ENCODE results near the gene GPR37L1. TPM values are rescaled to one million over a fixed set of nuclear protein-coding genes. Genes with fewer than 3 reads are reported as not detected.
"Not testable (repeated sequence)": the region's sequence is repeated elsewhere in the genome, so short reads cannot be mapped to it uniquely, and the experiment has no call there.

GPR37L1 gene
- total RNA-seq, 4 donors from 2014 or later: 0.09 TPM; not detected in 3

DNA sequence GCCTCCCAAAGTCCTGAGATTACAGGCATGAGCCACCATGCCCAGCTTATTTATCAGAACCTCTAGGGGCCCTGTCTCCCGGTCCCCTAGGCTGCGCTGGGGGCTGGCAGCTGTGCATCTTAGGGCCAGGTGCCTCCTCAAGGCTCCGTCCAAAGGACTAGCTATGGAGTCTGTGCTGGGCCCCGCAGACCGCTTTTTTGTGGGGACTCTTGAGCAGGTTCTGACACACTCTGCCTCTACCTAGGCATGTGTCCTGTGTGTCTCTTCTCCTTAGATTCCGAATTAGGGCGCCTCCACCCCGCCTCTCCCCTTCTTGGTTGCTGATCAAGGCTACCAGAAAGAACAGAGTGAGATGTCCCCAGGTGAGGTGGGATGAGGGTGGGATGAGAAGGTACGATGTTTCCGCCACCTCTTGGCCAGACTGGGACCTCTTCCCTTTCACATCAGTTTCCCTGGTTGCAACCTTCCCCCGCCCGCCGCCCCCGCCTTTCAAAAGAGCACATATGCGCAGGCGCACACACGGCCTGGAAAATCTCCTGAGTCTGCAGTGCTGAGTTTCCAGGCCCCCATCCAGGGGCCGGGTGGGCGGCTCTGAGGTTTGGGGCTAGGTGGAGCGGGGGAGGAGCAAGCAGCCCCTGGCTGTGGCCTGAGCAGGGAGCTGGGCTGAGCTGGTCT is 42.7 kb downstream of the GPR37L1 start:
- H3K4me1 ChIP-seq: peaks cover 0 to 50% (median 0%) of the 10 kb centered on the region in 3 donors
- H3K27ac ChIP-seq: no peak overlapping the region
- intact Hi-C loops (cut with DNase I): no loop called here
- 81% methylated on average over 13 of the region's 20 CpGs; no CpG with 5 or more reads in 1 of the 2 donors for WGBS, 2 donors
- peaks cover 0 to 12% (median 0%) of the 10 kb centered on the region in 4 donors for H3K27me3 ChIP-seq
- no peaks in the 10 kb centered on the region for H3K36me3 ChIP-seq
- no peak overlapping the region for H3K4me3 ChIP-seq
- no peaks in the 10 kb centered on the region for H3K9me3 ChIP-seq
- no peak for DNase-seq
- no peak for TF ChIP-seq POLR2A (IDR thresholded peaks at IDR 0.05)
- TF ChIP-seq, protein P1, sequence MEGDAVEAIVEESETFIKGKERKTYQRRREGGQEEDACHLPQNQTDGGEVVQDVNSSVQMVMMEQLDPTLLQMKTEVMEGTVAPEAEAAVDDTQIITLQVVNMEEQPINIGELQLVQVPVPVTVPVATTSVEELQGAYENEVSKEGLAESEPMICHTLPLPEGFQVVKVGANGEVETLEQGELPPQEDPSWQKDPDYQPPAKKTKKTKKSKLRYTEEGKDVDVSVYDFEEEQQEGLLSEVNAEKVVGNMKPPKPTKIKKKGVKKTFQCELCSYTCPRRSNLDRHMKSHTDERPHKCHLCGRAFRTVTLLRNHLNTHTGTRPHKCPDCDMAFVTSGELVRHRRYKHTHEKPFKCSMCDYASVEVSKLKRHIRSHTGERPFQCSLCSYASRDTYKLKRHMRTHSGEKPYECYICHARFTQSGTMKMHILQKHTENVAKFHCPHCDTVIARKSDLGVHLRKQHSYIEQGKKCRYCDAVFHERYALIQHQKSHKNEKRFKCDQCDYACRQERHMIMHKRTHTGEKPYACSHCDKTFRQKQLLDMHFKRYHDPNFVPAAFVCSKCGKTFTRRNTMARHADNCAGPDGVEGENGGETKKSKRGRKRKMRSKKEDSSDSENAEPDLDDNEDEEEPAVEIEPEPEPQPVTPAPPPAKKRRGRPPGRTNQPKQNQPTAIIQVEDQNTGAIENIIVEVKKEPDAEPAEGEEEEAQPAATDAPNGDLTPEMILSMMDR (IDR thresholded peaks at IDR 0.05): no peak

DNA sequence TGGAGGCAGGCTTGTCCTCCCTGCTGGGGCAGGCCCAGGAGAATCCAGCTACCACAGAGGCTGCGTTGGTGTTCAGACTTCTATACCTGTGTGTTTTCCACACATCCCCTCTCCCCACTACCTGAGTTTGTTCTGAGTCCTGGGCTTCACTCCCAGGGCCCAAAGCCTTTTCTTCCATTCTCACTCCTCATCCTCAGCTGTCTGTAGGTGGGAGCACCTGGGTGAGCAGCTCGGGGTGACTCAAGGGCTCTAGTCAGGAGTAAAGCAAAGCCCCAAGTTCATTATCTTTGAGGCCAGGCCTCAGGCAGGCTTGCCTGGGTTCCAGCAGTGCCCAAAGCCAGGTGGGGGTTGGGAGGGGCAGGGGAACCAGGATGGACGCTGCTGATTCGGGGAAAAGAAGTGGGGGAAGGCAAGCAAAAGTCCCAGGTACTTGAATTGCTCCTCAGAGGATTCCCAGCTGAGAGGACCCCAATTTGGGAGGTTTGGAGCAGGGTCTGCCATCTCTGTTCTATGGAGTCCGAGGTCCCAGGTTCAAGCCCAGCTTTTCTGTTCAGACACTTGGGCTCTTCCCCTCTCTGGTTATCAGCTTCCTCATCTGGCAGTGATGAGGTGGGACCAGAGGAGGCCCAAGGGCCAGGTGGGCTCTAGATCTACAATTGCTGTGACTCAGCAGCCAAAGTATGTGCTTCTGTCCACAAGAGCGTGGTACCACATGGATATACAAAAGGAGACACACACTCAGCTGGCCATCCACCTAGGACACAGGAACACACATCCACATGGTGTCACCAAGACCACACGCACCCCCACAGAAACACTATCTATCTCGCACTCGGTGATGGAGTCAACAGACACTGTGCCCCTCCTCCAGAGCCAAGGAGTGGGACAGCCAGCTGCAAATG is 43.5 kb downstream of the GPR37L1 start:
- Histone ChIP-seq H3K36me3 (no peaks in the 10 kb centered on the region), H3K27me3 (peaks cover 0 to 12% (median 0%) of the 10 kb centered on the region in 4 donors), H3K4me3 (no peak overlapping the region), H3K27ac (no peak overlapping the region), H3K4me1 (peaks cover 0 to 45% (median 0%) of the 10 kb centered on the region in 3 donors), H3K9me3 (no peaks in the 10 kb centered on the region)
- DNase-seq: no peak
- WGBS, 2 donors: 84 to 98% methylated on average over 7 to 8 of the region's 9 CpGs
- TF ChIP-seq, protein P1 (IDR thresholded peaks at IDR 0.05): no peak
- TF ChIP-seq POLR2A (IDR thresholded peaks at IDR 0.05): no peak
- intact Hi-C loops (cut with DNase I): no loop called here

DNA sequence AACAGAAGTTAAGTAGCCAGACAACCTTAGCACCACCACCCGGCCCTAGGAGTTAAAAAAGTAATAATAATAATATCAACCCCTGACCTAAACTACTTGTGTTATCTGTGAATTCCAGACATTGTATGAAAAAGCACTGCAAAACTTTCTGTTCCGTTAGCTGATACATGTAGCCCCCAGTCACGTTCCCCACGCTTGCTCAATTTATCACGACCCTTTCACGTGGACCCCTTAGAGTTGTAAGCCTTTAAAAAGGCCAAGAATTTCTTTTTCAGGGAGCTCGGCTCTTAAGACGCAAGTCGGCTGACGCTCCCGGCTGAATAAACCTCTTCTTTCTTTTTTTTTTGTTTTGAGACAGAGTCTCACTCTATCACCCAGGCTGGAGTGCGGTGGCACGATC is 44.3 kb downstream of the GPR37L1 start:
- 83 to 85% methylated on average over 13 of the region's 13 CpGs for WGBS, 2 donors
- H3K27ac ChIP-seq; DNase-seq; H3K36me3 ChIP-seq; intact Hi-C loops (cut with DNase I); H3K9me3 ChIP-seq; H3K4me3 ChIP-seq: not testable (repeated sequence)
- H3K27me3 ChIP-seq: peaks cover 0 to 12% (median 0%) of the 10 kb centered on the region in 4 donors
- H3K4me1 ChIP-seq: peaks cover 0 to 36% (median 0%) of the 10 kb centered on the region in 3 donors

DNA sequence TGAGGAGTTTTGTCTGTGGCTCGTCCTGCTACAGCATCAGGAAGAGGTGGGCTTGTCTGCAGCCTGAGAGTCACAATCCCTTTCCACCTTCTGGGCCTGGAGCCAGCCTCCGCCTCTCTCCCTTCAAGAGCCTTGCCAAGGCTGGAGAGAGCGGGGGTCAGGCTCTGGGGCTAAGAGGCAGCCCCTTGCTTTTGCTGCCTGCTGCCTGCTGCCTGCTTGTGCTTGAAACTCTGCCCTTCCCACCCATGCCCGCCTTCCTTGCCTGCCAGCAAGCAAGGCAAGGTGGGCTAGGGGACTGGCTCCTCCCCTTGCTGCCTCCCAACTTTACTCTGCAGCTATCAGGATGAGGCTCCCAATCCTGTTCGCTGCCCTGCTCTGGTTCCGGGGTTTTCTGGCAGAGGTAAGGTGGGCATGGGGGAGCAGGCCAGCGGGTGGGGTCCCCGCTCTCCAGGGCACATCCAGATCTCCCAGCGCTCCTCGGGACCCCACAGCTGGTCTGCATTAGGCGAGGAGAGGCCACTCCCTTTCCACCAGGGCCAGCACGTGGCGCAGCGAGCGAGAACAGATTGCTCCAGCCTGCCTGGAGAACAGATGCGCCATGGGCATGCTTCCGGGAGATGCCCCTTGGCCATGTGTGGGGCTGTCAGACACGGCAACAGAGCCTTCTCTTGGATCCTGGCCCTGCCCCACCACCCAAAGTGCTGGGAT is 45.1 kb downstream of the GPR37L1 start:
- Histone ChIP-seq H3K4me3 (no peak overlapping the region), H3K36me3 (no peaks in the 10 kb centered on the region), H3K4me1 (peaks cover 0 to 28% (median 0%) of the 10 kb centered on the region in 3 donors), H3K9me3 (no peaks in the 10 kb centered on the region), H3K27ac (no peak overlapping the region), H3K27me3 (peaks cover 0 to 12% (median 0%) of the 10 kb centered on the region in 4 donors)
- DNase-seq: no peak
- intact Hi-C loops (cut with DNase I): no loop called here
- 52 to 60% methylated on average over 4 of the region's 18 CpGs for WGBS, 2 donors
- no peak for TF ChIP-seq POLR2A (IDR thresholded peaks at IDR 0.05)
- TF ChIP-seq, protein P1 (IDR thresholded peaks at IDR 0.05): no peak

DNA sequence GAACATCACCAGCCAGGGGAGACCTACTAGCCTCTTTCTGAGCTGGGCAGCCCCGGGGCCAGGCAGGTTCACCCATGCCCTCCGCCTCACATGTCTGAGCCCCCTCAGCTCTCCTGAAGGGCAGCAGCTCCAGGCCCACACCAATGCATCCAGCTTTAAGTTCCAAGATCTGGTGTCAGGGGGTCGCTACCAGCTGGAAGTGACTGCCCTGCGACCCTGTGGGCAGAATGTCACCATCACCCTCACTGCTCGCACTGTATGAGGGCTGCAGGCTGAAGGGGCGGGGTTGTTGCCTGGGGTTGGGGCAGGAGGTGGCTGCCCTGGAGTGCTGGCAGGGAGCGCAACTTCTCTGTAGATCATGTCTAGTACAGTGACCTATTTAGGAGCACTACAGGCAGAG is 46.1 kb downstream of the GPR37L1 start:
- H3K4me3 ChIP-seq: no peak overlapping the region
- TF ChIP-seq, protein P1 (IDR thresholded peaks at IDR 0.05): no peak
- no peak for TF ChIP-seq POLR2A (IDR thresholded peaks at IDR 0.05)
- no peaks in the 10 kb centered on the region for H3K9me3 ChIP-seq
- H3K4me1 ChIP-seq: peaks cover 0 to 18% (median 0%) of the 10 kb centered on the region in 3 donors
- no peak for DNase-seq
- 100% methylated on average over 1 of the region's 7 CpGs for WGBS, 2 donors
- H3K36me3 ChIP-seq: no peaks in the 10 kb centered on the region
- no peak overlapping the region for H3K27ac ChIP-seq
- peaks cover 0 to 6% (median 0%) of the 10 kb centered on the region in 4 donors for H3K27me3 ChIP-seq
- intact Hi-C loops (cut with DNase I): no loop called here

All from esophagus squamous epithelium (tissue), 5 donors.